ENCODE results near the gene RBMS1. TPM values are rescaled to one million over a fixed set of nuclear protein-coding genes. Genes with fewer than 3 reads are reported as not detected.
A peak's percentile ranks its signal among the peaks of the same experiment; 100 is the strongest.

RBMS1 gene
- total and polyA plus RNA-seq, 2 of the 13 experiments (the other 11 are each of a cell fraction or from before 2014, with no cell fraction given): 55.5 to 110 TPM

GRCh38 chr2:160283675-160284074 lies 209.9 kb downstream of the RBMS1 start:
- no peak overlapping the region for H2AFZ ChIP-seq (ENCODE audit: low read length)
- peaks cover 2 to 34% of the 10 kb centered on the region in 2 experiments; a peak in 3 of 5 replicates for H3K36me3 ChIP-seq (replicated peaks in 1 of 2; ENCODE audit: control insufficient read depth in 1 of 2, insufficient read depth in 2 of 2, low read length in 2 of 2)
- H3K27me3 ChIP-seq (ENCODE audit: control insufficient read depth in 1 of 2, insufficient read depth in 2 of 2, low read length in 2 of 2): no peaks in the 10 kb centered on the region
- intact Hi-C loops (cut with micrococcal nuclease; ENCODE audit: unreplicated experiment) (no loop called here), in situ Hi-C loops (cut with HindIII; ENCODE audit: extremely low pct_ligation_motif_present, low pct_unique_long_range_greater_than_20kb) (no loop called here)
- no TSS peak for BruUV-seq (replicated peaks)
- H3K27ac ChIP-seq (ENCODE audit: extremely low read length, insufficient read depth, low read length): no peak overlapping the region
- TF ChIP-seq ZBTB2 (CRISPR knock-in tag; IDR thresholded peaks at IDR 0.05; ENCODE audit: low read depth) (no peak), ZNF629 (CRISPR knock-in tag; conservative IDR thresholded peaks at IDR 0.05) (peak; percentile 56; the same call in 1 of the 2 replicates), NCOR1 (IDR thresholded peaks at IDR 0.05; ENCODE audit: borderline replicate concordance, low read length) (no peak)
- no peak for ATAC-seq
- H3K4me2 ChIP-seq (ENCODE audit: low read depth, low read length): no peak overlapping the region
- ChIA-PET POLR2A (no interaction called here), CTCF (ENCODE audit: low intra/inter-chr PET ratio, low total read pairs) (no interaction called here)
- no peaks in the 10 kb centered on the region for H3K9me3 ChIP-seq (ENCODE audit: low read length)
- H3K79me2 ChIP-seq (ENCODE audit: insufficient read depth, low read length): no peaks in the 10 kb centered on the region
- H3K4me3 ChIP-seq (replicated peaks in 1 of 3; ENCODE audit: insufficient read depth in 1 of 3, low read depth in 2 of 3, low read length in 3 of 3): no peak overlapping the region
- peaks cover 13% of the 10 kb centered on the region for H3K4me1 ChIP-seq (ENCODE audit: insufficient read depth, low read length)
- H3K9ac ChIP-seq (ENCODE audit: insufficient read depth, low read depth, low read length): no peak overlapping the region
- FAIRE-seq: no peak
- no peaks in the 10 kb centered on the region for H4K20me1 ChIP-seq (ENCODE audit: insufficient read depth, low read length)
- no peak for DNase-seq (ENCODE audit: low spot score)

GRCh38 chr2:160282063-160282580 lies 211.5 kb downstream of the RBMS1 start:
- POLR2A ChIA-PET: interaction anchor here (1.6 kb wide), 1 partner anchor 12 kb away, joined by 5 read pairs; no protein-coding TSS in a partner anchor
- peaks cover 13% of the 10 kb centered on the region for H3K4me1 ChIP-seq (ENCODE audit: insufficient read depth, low read length)
- no peaks in the 10 kb centered on the region for H4K20me1 ChIP-seq (ENCODE audit: insufficient read depth, low read length)
- no peaks in the 10 kb centered on the region for H3K79me2 ChIP-seq (ENCODE audit: insufficient read depth, low read length)
- H2AFZ ChIP-seq (ENCODE audit: low read length): no peak overlapping the region
- DNase-seq (ENCODE audit: low spot score) (no peak), ATAC-seq (no peak), FAIRE-seq (no peak)
- TF ChIP-seq SMAD9 (CRISPR knock-in tag; IDR thresholded peaks at IDR 0.05): no peak
- TF ChIP-seq ZNF292 (CRISPR knock-in tag; IDR thresholded peaks at IDR 0.05; ENCODE audit: borderline replicate concordance, low read depth): no peak
- no peak for TF ChIP-seq SIN3B (IDR thresholded peaks at IDR 0.05; ENCODE audit: low read length)
- no peak for TF ChIP-seq ZSCAN30 (CRISPR knock-in tag; IDR thresholded peaks at IDR 0.05)
- TF ChIP-seq KAT7 (CRISPR knock-in tag; IDR thresholded peaks at IDR 0.05; ENCODE audit: borderline replicate concordance): no peak
- TF ChIP-seq XBP1 (CRISPR knock-in tag; IDR thresholded peaks at IDR 0.05): no peak
- no peak for TF ChIP-seq SETDB1 (CRISPR knock-in tag; IDR thresholded peaks at IDR 0.05; ENCODE audit: borderline replicate concordance)
- TF ChIP-seq PAF1 (CRISPR knock-in tag; IDR thresholded peaks at IDR 0.05): no peak
- TF ChIP-seq DBP (CRISPR knock-in tag; IDR thresholded peaks at IDR 0.05; ENCODE audit: not compliant biosample characterization): no peak
- TF ChIP-seq TFDP1 (CRISPR knock-in tag; IDR thresholded peaks at IDR 0.05; ENCODE audit: borderline replicate concordance): no peak
- no peak overlapping the region for H3K27ac ChIP-seq (ENCODE audit: extremely low read length, insufficient read depth, low read length)
- intact Hi-C loops (cut with micrococcal nuclease; ENCODE audit: unreplicated experiment): no loop called here
- in situ Hi-C loops (cut with HindIII; ENCODE audit: extremely low pct_ligation_motif_present, low pct_unique_long_range_greater_than_20kb): no loop called here
- peaks cover 7 to 42% of the 10 kb centered on the region in 2 experiments for H3K36me3 ChIP-seq (replicated peaks in 1 of 2; ENCODE audit: control insufficient read depth in 1 of 2, insufficient read depth in 2 of 2, low read length in 2 of 2)
- BruUV-seq (replicated peaks): no TSS peak
- no peak overlapping the region for H3K4me3 ChIP-seq (replicated peaks in 1 of 3; ENCODE audit: insufficient read depth in 1 of 3, low read depth in 2 of 3, low read length in 3 of 3)
- no peak overlapping the region for H3K4me2 ChIP-seq (ENCODE audit: low read depth, low read length)
- CTCF ChIA-PET (ENCODE audit: low intra/inter-chr PET ratio, low total read pairs): no interaction called here
- no peaks in the 10 kb centered on the region for H3K27me3 ChIP-seq (ENCODE audit: control insufficient read depth in 1 of 2, insufficient read depth in 2 of 2, low read length in 2 of 2)
- H3K9ac ChIP-seq (ENCODE audit: insufficient read depth, low read depth, low read length): no peak overlapping the region
- no peaks in the 10 kb centered on the region for H3K9me3 ChIP-seq (ENCODE audit: low read length)
- WGBS (ENCODE audit: low lambda C conversion rate): 98% methylated on average over 2 of the region's 2 CpGs

Data from HepG2 (cell line).